GM18511 (cell line): Measurements from ENCODE around the gene DMRT1.
"Not testable (repeated sequence)": the region's sequence is repeated elsewhere in the genome, so short reads cannot be mapped to it uniquely, and the experiment has no call there.

Experiments
- ATAC-seq: cut with Tn5 transposase; IDR thresholded peaks from one replicate; pipeline ENCODE4 v1.9.1; 2021; ENCODE audit warnings: mild to moderate bottlenecking, moderate library complexity; ENCODE audit not compliant: unreplicated experiment

DMRT1 gene

GRCh38 chr9:994005-994404, 152.5 kb downstream of the DMRT1 start:
- peak; percentile 54 for ATAC-seq

DNA sequence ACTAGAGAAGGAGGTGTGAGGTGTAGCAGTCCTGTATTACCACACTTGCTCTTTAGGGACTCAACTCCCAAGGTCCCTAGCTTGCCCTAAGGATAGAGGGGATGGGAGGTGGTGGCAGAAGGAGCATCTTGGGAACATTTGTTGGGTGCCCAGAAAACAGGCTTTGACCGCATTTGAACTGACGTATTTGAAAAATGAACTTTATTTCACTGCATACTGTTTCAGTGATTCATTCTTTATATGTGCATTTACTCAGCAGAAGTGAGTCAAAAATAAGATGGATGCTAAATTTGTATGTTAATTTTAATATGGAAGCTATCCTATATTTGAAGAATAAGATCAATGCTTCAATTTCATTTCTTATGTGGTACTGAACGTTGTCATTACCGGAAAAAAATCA, 153.7 kb downstream of the DMRT1 start:
- no peak for ATAC-seq

DNA sequence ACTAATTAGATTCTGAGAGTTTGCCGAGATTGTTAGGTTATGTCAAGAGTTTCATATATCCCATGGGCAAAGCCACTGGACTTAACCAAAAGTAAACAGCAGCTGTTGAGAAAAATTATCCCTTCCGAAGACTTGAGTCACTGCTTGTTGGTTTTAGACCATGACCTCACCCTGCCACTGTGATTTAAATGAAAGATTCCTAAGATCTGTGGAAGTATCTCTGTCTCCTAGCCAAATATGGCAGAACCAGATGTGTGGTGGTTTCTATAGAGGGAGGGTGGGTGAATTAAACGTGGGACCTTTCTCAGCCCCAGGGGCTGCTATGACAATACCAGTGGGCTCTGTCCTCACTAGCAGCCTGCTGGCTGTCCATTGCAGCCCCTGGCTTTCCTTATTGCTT, 154.3 kb downstream of the DMRT1 start:
- no peak for ATAC-seq

DNA sequence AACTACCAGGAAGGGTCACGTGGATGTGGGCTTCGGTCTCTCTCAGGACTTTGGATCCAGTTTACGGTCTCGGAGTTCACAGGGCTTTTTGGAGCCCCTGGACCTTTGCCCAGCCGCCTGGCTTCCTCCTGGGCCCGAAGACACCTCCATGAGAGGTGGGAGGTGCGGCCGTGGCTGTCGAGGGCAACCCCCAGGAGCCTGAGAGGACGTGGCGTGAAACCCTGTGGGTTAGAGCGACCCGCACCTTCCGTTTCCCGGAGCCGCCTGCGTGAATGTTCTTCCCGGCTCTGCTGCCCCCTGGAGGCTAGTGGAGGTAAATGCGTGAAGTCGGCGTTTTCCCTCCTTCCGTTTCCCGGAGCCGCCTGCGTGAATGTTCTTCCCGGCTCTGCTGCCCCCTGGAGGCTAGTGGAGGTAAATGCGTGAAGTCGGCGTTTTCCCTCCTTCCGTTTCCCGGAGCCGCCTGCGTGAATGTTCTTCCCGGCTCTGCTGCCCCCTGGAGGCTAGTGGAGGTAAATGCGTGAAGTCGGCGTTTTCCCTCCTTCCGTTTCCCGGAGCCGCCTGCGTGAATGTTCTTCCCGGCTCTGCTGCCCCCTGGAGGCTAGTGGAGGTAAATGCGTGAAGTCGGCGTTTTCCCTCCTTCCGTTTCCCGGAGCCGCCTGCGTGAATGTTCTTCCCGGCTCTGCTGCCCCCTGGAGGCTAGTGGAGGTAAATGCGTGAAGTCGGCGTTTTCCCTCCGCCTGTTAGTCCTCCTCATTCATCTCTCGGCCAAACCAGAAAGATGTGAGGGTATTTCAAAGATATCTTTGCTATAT, 157.0 kb downstream of the DMRT1 start:
- ATAC-seq: not testable (repeated sequence)

DNA sequence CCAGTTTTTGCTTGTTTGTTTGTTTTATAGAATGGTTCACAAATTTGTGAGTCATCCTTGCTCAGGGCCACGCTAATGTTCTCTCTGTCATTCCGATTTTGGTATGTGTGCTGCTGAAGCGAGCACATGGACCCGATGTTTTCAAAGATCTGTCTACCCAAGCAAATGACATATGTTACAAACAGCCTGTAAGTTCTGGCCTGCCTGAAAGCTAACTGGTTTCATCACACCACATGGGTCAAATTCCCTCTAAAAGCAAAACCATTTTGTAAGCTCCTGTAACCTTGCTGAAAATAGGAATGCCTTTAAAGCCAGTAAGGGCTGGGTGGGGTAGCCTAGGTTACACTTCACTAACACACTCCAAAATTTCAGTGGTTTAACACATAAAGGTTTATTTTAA, 160.3 kb downstream of the DMRT1 start:
- ATAC-seq: no peak

DNA sequence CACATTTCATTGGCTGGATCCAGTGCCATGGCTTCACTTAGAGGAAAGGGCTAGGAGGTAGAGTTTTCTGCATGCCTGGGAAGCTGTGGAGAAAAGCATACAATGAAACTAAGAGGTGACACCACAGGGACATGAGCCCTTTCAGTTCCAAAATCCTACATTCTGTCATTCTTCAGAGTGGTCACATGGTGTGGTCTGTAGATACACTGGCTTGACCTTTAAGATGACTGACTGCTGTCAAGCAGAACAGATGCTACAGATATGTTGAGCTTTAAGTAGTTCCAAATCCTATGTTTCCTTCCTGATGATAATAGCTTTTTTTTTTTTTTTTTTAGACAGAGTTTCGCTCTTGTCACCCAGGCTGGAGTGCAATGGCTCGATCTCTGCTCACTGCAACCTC, 161.2 kb downstream of the DMRT1 start:
- ATAC-seq: peak; percentile 55

DNA sequence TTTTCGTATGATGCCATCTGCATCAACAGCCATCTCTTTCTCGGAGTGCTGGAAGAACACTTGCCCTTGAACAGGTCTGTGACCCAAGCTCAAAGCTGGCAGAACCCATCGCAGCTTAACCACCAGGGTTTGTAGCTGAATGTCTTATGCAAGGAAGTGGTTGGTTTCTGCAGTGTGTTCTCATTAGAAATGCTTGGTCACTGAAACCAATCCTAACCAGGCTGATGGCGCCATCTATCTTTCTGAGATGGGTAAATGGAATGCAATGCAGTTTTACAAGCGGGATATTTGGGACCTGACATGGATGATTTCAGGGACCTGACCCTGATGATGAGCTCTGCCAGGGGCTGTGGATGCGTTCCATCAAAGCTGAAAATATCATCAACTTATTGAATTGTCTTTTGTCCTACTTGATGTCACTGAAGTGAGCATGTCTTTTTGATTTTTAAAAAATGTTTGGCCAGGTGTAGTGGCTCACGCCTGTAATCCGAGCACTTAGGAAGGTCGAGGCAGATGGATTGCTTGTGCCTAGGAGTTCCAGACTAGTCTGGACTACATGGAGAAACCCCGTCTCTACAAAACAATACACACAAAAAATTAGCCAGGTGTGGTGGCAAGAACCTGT, 163.7 kb downstream of the DMRT1 start:
- ATAC-seq: peak; percentile 55

- no peak for ATAC-seq
Observed at GRCh38 chr9:1007312-1007711, 165.8 kb downstream of the DMRT1 start.

DNA sequence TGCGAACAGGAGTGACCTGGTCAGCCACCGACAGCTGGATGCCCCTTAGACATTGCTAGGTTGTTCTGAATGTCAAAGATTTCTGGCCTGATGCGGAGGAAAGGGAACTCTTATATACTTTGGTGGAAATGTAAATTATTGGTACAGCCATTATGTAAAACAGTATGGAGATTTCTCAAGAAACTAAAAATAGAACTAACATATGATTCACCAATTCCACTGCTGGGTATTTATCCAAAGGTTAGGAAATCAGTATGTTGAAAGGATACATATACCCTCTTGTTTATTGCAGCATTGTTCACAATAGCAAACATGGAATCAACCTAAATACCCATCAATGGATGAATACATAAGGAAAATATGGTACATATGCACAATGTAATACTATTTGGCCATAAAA, 166.7 kb downstream of the DMRT1 start:
- ATAC-seq: no peak

GRCh38 chr9:1009101-1009707, 167.7 kb downstream of the DMRT1 start:
- ATAC-seq: peak; percentile 97

GRCh38 chr9:1013021-1013420, 171.5 kb downstream of the DMRT1 start:
- no peak for ATAC-seq

DNA sequence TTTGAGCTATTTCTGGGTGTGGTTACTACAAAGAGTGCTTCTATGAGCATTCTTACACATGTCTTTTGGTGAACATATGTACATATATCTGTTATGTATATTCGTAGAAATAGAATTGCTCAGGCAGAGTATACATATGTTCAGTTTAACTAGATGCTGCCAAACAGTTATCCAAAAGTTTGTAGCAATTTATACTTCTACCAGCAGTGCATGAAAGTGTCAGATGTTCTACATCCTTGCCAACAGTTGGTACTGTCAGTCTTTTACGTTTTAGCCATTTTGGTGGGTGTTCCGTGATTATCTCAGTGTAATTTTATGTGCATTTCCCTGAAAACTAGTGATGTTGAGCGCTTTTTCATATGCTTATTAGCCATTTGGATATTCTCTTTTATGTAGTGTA, 172.7 kb downstream of the DMRT1 start:
- no peak for ATAC-seq

GRCh38 chr9:1014640-1015039, 173.1 kb downstream of the DMRT1 start:
- no peak for ATAC-seq

GRCh38 chr9:1018121-1018520, 176.6 kb downstream of the DMRT1 start:
- no peak for ATAC-seq
